B cell (primary cell): ENCODE results near the gene SYNE2.

Experiments used
- EZH2 ChIP-seq: IDR thresholded peaks from 2 replicates; pipeline ENCODE4 v1.6.1; 2012; ENCODE audit warnings: borderline replicate concordance, low read depth, mild to moderate bottlenecking, moderate library complexity, low read length; ENCODE audit not compliant: insufficient read depth, poor library complexity, severe bottlenecking
- TF ChIP-seq, protein P1 (sequence below): fragments of 200-600 bp; IDR thresholded peaks from one replicate; pipeline ENCODE4 v1.8.0; 2022; ENCODE audit warnings: antibody characterized with exemption, mild to moderate bottlenecking

DNA sequence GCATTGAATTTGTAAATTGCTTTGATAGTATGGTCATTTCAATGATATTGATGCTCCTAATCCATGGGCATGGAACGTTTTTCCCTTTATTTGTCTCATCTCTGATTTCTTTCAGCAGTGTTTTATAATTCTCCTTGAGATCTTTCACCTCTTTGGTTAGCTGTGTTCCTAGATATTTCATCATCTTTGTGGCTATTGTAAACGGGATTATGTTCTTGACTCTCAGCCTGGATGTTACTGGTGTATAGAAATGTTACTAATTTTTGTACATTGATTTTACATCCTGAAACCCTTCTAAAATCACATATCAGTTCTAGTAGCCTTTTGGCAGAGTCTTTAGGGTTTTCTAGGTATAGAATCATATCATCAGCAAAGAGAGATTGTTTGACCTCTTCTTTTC is 52.6 kb downstream of the SYNE2 start:
- no peak for TF ChIP-seq EZH2
- TF ChIP-seq, protein P1, sequence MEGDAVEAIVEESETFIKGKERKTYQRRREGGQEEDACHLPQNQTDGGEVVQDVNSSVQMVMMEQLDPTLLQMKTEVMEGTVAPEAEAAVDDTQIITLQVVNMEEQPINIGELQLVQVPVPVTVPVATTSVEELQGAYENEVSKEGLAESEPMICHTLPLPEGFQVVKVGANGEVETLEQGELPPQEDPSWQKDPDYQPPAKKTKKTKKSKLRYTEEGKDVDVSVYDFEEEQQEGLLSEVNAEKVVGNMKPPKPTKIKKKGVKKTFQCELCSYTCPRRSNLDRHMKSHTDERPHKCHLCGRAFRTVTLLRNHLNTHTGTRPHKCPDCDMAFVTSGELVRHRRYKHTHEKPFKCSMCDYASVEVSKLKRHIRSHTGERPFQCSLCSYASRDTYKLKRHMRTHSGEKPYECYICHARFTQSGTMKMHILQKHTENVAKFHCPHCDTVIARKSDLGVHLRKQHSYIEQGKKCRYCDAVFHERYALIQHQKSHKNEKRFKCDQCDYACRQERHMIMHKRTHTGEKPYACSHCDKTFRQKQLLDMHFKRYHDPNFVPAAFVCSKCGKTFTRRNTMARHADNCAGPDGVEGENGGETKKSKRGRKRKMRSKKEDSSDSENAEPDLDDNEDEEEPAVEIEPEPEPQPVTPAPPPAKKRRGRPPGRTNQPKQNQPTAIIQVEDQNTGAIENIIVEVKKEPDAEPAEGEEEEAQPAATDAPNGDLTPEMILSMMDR, result no peak
